HG03095 (cell line): ENCODE measurements around the gene DSC1.

Source experiments
- ATAC-seq: cut with Tn5 transposase; IDR thresholded peaks from one replicate; pipeline ENCODE4 v1.9.1; 2021; ENCODE audit warnings: moderate library complexity; ENCODE audit not compliant: unreplicated experiment

The DSC1 gene

DNA sequence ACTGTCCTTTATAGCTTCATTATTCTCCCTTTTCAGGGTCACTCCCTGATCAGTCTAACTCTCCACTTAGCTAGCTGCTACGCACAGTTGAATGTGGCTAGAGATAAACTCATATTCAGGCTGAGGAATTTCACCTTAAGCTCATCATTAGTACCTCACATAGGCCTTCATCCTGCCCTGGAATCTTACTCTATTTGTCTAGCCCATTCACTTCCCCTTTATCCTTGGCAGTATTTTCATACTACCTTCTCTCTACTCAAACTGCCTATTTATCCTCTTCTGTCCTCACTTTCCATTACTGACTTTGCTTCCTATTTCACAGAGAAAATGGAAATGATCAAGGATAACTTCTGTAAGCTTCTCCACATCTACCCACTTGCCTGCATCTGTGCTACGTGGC lies 49.9 kb downstream of the DSC1 start:
- no peak for ATAC-seq

GRCh38 chr18:31105733-31106132 lies 56.9 kb downstream of the DSC1 start:
- ATAC-seq = no peak

- no peak for ATAC-seq
Measured at GRCh38 chr18:31104444-31104843, 58.2 kb downstream of the DSC1 start.

DNA sequence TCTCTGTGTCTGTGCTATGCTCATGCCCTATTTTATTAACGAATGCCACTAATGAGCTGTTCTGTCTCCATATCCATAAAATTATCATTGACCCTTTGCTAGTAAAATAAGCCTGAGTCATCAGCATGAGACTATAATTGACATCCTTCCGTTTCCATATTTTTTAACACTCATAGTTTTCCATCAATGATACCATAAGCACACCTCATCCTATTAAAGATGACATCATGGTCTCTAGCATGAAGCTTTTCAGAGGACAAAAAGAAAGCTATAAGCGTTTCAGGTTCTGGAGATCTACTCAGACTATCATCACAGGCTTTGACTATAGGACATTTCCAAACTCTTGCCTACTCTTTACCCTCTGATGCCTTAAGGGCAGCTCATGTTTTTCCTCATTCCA lies 59.2 kb downstream of the DSC1 start:
- ATAC-seq = no peak

DNA sequence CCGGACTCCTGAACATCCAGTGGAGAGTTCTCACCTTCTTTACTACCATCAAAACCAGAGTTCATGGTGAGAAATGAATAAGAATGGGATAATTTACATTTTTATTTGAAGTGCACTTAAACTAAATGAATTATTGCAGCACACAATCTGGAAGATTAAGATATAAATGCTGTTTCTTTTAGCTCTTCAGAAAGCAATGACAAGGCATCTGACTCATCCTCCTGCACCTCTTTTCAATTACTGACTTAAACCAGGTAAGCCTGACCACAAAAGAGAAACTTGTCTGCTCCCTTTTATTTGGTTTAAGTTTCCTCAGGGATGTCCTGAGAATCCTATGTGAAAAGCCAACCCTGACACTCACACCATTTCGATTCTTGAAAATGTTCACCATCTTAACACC lies 59.7 kb downstream of the DSC1 start:
- no peak for ATAC-seq

- ATAC-seq = no peak
Measured at GRCh38 chr18:31102025-31102684, 60.5 kb downstream of the DSC1 start, which contains the start of gene DSC2. Gene DSC2, minus strand, starts transcription at chr18:31102421. Its CDS starts 450 bp downstream, at chr18:31101971.

GRCh38 chr18:31101183-31102024 lies 61.3 kb downstream of the DSC1 start:
- no peak for ATAC-seq

GRCh38 chr18:31100436-31101182 lies 62.0 kb downstream of the DSC1 start:
- no peak for ATAC-seq

- no peak for ATAC-seq
Measured at GRCh38 chr18:31099450-31100230, 63.0 kb downstream of the DSC1 start.

GRCh38 chr18:31098878-31099277 lies 63.8 kb downstream of the DSC1 start:
- no peak for ATAC-seq

DNA sequence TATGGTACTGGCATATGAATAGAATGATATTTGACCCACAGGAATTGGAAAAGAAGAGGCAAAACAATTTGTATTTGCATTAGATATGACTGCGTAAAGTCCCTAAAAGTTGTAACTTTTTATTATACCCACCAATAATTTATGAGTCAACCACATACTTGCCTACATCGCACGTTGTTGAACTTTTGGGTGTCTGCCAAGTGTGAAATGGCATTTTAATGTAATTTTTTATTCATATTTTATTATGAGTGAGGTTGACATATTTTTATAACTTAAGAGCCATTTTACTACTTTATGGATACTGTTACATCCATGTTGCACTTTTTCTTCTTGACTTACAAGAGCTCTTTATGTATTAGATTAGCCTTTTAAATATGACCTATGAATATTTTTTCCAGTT lies 65.0 kb downstream of the DSC1 start:
- no peak for ATAC-seq

GRCh38 chr18:31093880-31094279 lies 68.8 kb downstream of the DSC1 start:
- no peak for ATAC-seq

GRCh38 chr18:31093294-31093693 lies 69.4 kb downstream of the DSC1 start:
- no peak for ATAC-seq

GRCh38 chr18:31091350-31091749 lies 71.3 kb downstream of the DSC1 start:
- no peak for ATAC-seq

GRCh38 chr18:31088532-31088931 lies 74.1 kb downstream of the DSC1 start:
- no peak for ATAC-seq

DNA sequence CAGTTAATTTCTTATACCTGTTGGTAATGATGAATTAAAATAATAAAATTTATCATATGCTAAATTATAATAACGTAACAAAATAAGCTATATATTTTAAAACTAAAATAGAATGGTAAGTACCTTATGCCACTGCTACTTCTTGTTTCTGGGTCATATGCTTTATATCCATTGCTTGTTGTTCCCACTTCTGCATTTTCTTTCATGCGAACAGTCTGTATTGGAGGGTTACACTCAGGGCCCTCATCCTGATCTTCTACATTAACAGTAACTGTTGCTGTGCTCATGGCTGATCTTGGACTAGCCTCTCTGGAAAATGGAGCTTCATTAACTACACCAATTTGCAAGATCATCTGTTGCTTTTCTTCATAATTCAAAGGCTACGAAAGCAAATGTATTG lies 82.7 kb downstream of the DSC1 start:
- ATAC-seq = no peak
